Effector memory CD4-positive, alpha-beta T cell (primary cell): Measurements from ENCODE around the gene TRRAP.
"Not testable (repeated sequence)": the region's sequence is repeated elsewhere in the genome, so short reads cannot be mapped to it uniquely, and the experiment has no call there.

ENCODE experiments used
- DNase-seq, 3 donors: peaks; one replicate each; pipeline ENCODE4 v3.0.0-alpha.2; 2020
- H3K27ac ChIP-seq: 2 replicates; pipeline ENCODE4 v1.7.0; 2013; ENCODE audit warnings: mild to moderate bottlenecking, low read length, moderate library complexity; ENCODE audit not compliant: insufficient read depth, poor library complexity, severe bottlenecking
- H3K27me3 ChIP-seq: replicated peaks from 2 replicates; pipeline ENCODE4 v1.7.0; 2013; ENCODE audit warnings: mild to moderate bottlenecking, low read length; ENCODE audit not compliant: insufficient read depth, control insufficient read depth, poor library complexity, severe bottlenecking
- H3K36me3 ChIP-seq: 2 replicates; pipeline ENCODE4 v1.7.0; 2013; ENCODE audit warnings: mild to moderate bottlenecking, low read length, moderate library complexity; ENCODE audit not compliant: control insufficient read depth, insufficient read depth
- H3K4me1 ChIP-seq: 2 replicates; pipeline ENCODE4 v1.7.0; 2013; ENCODE audit warnings: low read length, mild to moderate bottlenecking; ENCODE audit not compliant: control insufficient read depth, insufficient read depth, poor library complexity, severe bottlenecking
- H3K4me3 ChIP-seq: 2 replicates; pipeline ENCODE4 v1.7.0; 2013; ENCODE audit warnings: low read length, low read depth, mild to moderate bottlenecking; ENCODE audit not compliant: insufficient read depth, poor library complexity, severe bottlenecking
- H3K9me3 ChIP-seq: 2 replicates; pipeline ENCODE4 v1.7.0; 2013; ENCODE audit warnings: mild to moderate bottlenecking, low read length, moderate library complexity; ENCODE audit not compliant: control insufficient read depth

The TRRAP gene

DNA sequence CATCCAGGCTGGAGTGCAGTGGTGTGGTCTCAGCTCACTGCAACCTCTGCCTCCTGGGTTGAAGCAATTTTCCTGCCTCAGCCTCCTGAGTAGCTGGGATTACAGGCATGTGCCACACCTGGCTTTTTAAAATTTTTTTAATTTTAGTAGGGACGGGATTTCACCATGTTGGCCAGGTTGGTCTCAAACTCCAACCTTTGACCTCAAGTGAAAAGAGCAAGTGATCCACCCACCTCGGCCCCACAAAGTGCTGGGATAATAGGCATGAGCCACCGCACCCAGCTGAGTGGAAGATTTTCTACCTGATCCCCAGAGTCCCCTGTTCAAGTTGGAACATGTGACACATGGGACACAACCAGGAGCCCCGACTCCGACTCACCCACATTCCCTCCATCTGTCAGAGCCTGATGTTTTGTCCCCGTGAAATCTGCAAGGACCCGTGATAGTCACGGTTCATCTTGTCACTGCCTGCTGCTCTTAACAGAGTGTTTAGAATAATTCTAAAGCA lies 161.1 kb downstream of the TRRAP start:
- H3K27me3 ChIP-seq, result no peaks in the 10 kb centered on the region
- H3K4me1 ChIP-seq, result no peaks in the 10 kb centered on the region
- no peak overlapping the region for H3K4me3 ChIP-seq
- no peak overlapping the region for H3K27ac ChIP-seq
- DNase-seq, result no peak
- H3K36me3 ChIP-seq, result peaks cover 84% of the 10 kb centered on the region
- H3K9me3 ChIP-seq, result no peaks in the 10 kb centered on the region

- Histone ChIP-seq H3K36me3 (peaks cover 84% of the 10 kb centered on the region), H3K27me3 (no peaks in the 10 kb centered on the region), H3K4me1 (no peaks in the 10 kb centered on the region), H3K4me3 (no peak overlapping the region), H3K9me3 (no peaks in the 10 kb centered on the region), H3K27ac (no peak overlapping the region)
- DNase-seq, result peak; percentile 22 to 56 (median 29)
Observed at GRCh38 chr7:99040104-99040958, 162.0 kb downstream of the TRRAP start.

DNA sequence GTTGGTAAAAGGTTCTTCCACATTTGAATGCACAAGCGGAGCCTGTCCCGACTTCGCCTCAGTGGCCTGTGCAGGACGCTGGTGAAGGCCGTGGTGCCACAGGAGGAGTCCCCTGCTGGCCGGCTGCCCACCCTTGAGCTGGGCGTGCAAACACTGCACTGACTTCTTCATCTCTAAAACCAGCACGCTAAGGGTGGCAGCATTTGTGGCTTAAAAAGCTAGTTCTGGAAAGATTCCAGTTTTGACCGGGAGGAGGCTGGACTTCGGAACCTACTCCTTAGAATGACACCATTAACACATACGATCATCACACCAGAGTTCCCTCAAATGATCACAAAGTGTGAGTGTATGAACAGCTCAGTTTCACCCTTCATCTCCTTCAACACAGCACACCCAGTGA lies 163.2 kb downstream of the TRRAP start:
- no peak for DNase-seq
- Histone ChIP-seq H3K4me3 (no peak overlapping the region), H3K9me3 (no peaks in the 10 kb centered on the region), H3K36me3 (peaks cover 83% of the 10 kb centered on the region), H3K27me3 (no peaks in the 10 kb centered on the region), H3K27ac (no peak overlapping the region), H3K4me1 (no peaks in the 10 kb centered on the region)

DNA sequence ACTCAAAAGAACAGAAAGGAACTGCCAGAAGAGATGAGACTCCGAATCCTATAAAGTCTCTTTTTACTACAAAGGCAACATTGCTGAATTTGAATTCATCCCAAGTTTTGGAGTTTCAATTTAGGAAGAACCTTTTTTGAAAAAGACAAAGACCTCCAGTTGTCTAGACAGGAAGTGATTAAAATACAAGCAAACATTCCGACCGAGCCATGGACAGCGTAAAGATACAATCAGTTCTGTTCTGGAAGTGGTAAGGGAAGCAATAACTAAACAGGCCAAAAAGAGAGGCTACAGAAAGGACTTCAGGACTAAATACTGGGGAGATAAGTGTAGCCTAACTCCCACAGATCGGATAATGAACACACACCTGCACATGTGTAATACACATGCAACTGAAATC lies 164.6 kb downstream of the TRRAP start:
- H3K27ac ChIP-seq, result no peak overlapping the region

GRCh38 chr7:99044858-99045257 lies 166.5 kb downstream of the TRRAP start:
- DNase-seq, H3K4me1 ChIP-seq, H3K27me3 ChIP-seq, H3K9me3 ChIP-seq, H3K4me3 ChIP-seq, H3K27ac ChIP-seq: not testable (repeated sequence)
- peaks cover 83% of the 10 kb centered on the region for H3K36me3 ChIP-seq

More for the DNA sequence above, 164.6 kb downstream of the TRRAP start:
- H3K9me3 ChIP-seq, result no peaks in the 10 kb centered on the region
- H3K27me3 ChIP-seq, result no peaks in the 10 kb centered on the region
- DNase-seq, result no peak
- H3K4me1 ChIP-seq, result no peaks in the 10 kb centered on the region
- H3K36me3 ChIP-seq, result peaks cover 82% of the 10 kb centered on the region
- no peak overlapping the region for H3K4me3 ChIP-seq

GRCh38 chr7:99046262-99046661 lies 167.9 kb downstream of the TRRAP start:
- H3K9me3 ChIP-seq, H3K27me3 ChIP-seq, H3K4me1 ChIP-seq, H3K4me3 ChIP-seq, H3K27ac ChIP-seq, DNase-seq: not testable (repeated sequence)
- peaks cover 79% of the 10 kb centered on the region for H3K36me3 ChIP-seq

- peaks cover 79% of the 10 kb centered on the region for H3K36me3 ChIP-seq
- no peak overlapping the region for H3K4me3 ChIP-seq
- H3K9me3 ChIP-seq, result no peaks in the 10 kb centered on the region
- H3K4me1 ChIP-seq, result no peaks in the 10 kb centered on the region
- no peak overlapping the region for H3K27ac ChIP-seq
- DNase-seq, result no peak
- no peaks in the 10 kb centered on the region for H3K27me3 ChIP-seq
Observed at GRCh38 chr7:99046722-99047121, 168.4 kb downstream of the TRRAP start.

GRCh38 chr7:99047526-99048077 lies 169.3 kb downstream of the TRRAP start:
- Histone ChIP-seq H3K36me3 (peaks cover 80% of the 10 kb centered on the region), H3K4me1 (no peaks in the 10 kb centered on the region), H3K27me3 (no peaks in the 10 kb centered on the region), H3K27ac (no peak overlapping the region), H3K9me3 (no peaks in the 10 kb centered on the region), H3K4me3 (no peak overlapping the region)
- DNase-seq, result no peak

- no peak for DNase-seq
- no peak overlapping the region for H3K4me3 ChIP-seq
- H3K27ac ChIP-seq, result no peak overlapping the region
- H3K36me3 ChIP-seq, result peaks cover 73% of the 10 kb centered on the region
- H3K9me3 ChIP-seq, result no peaks in the 10 kb centered on the region
- no peaks in the 10 kb centered on the region for H3K27me3 ChIP-seq
- H3K4me1 ChIP-seq, result no peaks in the 10 kb centered on the region
Observed at GRCh38 chr7:99050971-99051370, 172.6 kb downstream of the TRRAP start.

GRCh38 chr7:99054781-99055180 lies 176.4 kb downstream of the TRRAP start:
- Histone ChIP-seq H3K4me1 (no peaks in the 10 kb centered on the region), H3K27me3 (no peaks in the 10 kb centered on the region), H3K4me3 (no peak overlapping the region), H3K9me3 (no peaks in the 10 kb centered on the region), H3K36me3 (peaks cover 51% of the 10 kb centered on the region), H3K27ac (no peak overlapping the region)
- no peak for DNase-seq
